ENCODE data around the gene JAML. TPM values are rescaled to one million over a fixed set of nuclear protein-coding genes. Genes with fewer than 3 reads are reported as not detected.
A peak's percentile ranks its signal among the peaks of the same experiment; 100 is the strongest.

Gene JAML
- total and polyA plus RNA-seq, 2 of the 8 experiments (the other 6 are each of a cell fraction or from before 2014, with no cell fraction given) = 0.12 to 0.58 TPM

- H2BK20ac ChIP-seq (ENCODE audit: low read length) = no peak overlapping the region
- no peak overlapping the region for H3K14ac ChIP-seq (ENCODE audit: insufficient read length)
- H3K36me3 ChIP-seq (ENCODE audit: control insufficient read depth in 2 of 4, insufficient read depth in 4 of 4, low read length in 3 of 4) = no peaks in the 10 kb centered on the region
- no peak overlapping the region for H3K9ac ChIP-seq (replicated peaks in 1 of 4; ENCODE audit: extremely low read depth in 1 of 4, low read depth in 3 of 4, low read length in 3 of 4)
- H3K4me3 ChIP-seq (ENCODE audit: extremely low read depth in 1 of 4, insufficient read depth in 2 of 4, low read depth in 3 of 4, low read length in 4 of 4) = no peak overlapping the region
- H3K4me2 ChIP-seq (ENCODE audit: insufficient read depth in 1 of 2, low read depth in 2 of 2, low read length in 2 of 2) = no peak overlapping the region
- H2BK5ac ChIP-seq (ENCODE audit: low read depth, low read length) = 0 out of 2 replicates have a peak overlapping the region, but pooled peaks have one; percentile 13
- DNase-seq (ENCODE audit: low read depth in 1 of 2, low spot score in 2 of 2) (no peak), FAIRE-seq (no peak)
- no peak overlapping the region for H3K23ac ChIP-seq (ENCODE audit: insufficient read length)
- H3K23me2 ChIP-seq (ENCODE audit: low read depth, low read length) = peaks cover 17% of the 10 kb centered on the region
- peaks cover 14 to 57% (median 44%) of the 10 kb centered on the region in 4 experiments for H3K27me3 ChIP-seq (replicated peaks in 1 of 4; ENCODE audit: control insufficient read depth in 3 of 4, extremely low read depth in 1 of 4, insufficient read depth in 3 of 4, low read length in 3 of 4)
- H3K79me2 ChIP-seq (ENCODE audit: control insufficient read depth in 1 of 2, insufficient read depth in 2 of 2, low read length in 2 of 2) = no peaks in the 10 kb centered on the region
- no peak overlapping the region for H3K4ac ChIP-seq (replicated peaks; ENCODE audit: insufficient read length, low read depth, low read length)
- no peak overlapping the region for H2BK12ac ChIP-seq (ENCODE audit: low read depth, low read length)
- H4K20me1 ChIP-seq (replicated peaks in 1 of 2; ENCODE audit: control insufficient read depth in 1 of 2, insufficient read depth in 2 of 2, low read length in 2 of 2) = peaks cover 0 to 3% of the 10 kb centered on the region in 2 experiments
- H3K56ac ChIP-seq (replicated peaks; ENCODE audit: insufficient read length, low read depth, low read length) = no peak overlapping the region
- 85% methylated on average over 2 of the region's 2 CpGs; no CpG with 5 or more reads in 1 of the 2 experiments for WGBS, 2 experiments (ENCODE audit: extremely low coverage in 1 of 2, insufficient coverage in 1 of 2, insufficient read length in 1 of 2, insufficient replicate concordance in 2 of 2, low coverage in 1 of 2, low lambda C conversion rate in 2 of 2, missing lambda C conversion rate in 1 of 2)
- no peaks in the 10 kb centered on the region for H3K79me1 ChIP-seq (ENCODE audit: low read depth, low read length)
- no peak overlapping the region for H4K8ac ChIP-seq (ENCODE audit: extremely low read depth, insufficient read depth, low read length)
- H4K5ac ChIP-seq (ENCODE audit: insufficient read length, low read depth, low read length) = no peak overlapping the region
- H3K4me1 ChIP-seq (replicated peaks in 1 of 4; ENCODE audit: control insufficient read depth in 3 of 4, insufficient read depth in 4 of 4, low read length in 3 of 4) = peaks cover 3 to 35% (median 18%) of the 10 kb centered on the region in 4 experiments
- H2BK120ac ChIP-seq (replicated peaks; ENCODE audit: low read depth, low read length) = no peak overlapping the region
- H2BK15ac ChIP-seq (ENCODE audit: low read length) = no peak overlapping the region
- H2AFZ ChIP-seq (ENCODE audit: low read length) = no peak overlapping the region
- ChIA-PET POLR2A (ENCODE audit: partially characterized antibody) (interaction anchor here (0.9 to 1.2 kb wide), 4 partner anchors 8 to 28 kb away, joined by 3 to 7 read pairs (median 3); partner anchors contain the start of gene SCN2B), CTCF (ENCODE audit: partially characterized antibody) (interaction anchor here (0.5 to 12.7 kb wide), 7 partner anchors 8 to 147 kb away, joined by 3 to 245 read pairs (median 3); partner anchors contain the start of gene MPZL3)
- H4K91ac ChIP-seq (replicated peaks; ENCODE audit: insufficient read length, low read length) = no peak overlapping the region
- TF ChIP-seq ATF3 (IDR thresholded peaks at IDR 0.05; ENCODE audit: insufficient read depth, low read depth, low read length) (no peak), YY1 (IDR thresholded peaks at IDR 0.05; ENCODE audit: low read depth, low read length) (0 out of 2 replicates have a peak, but pooled peaks have one; percentile 16)
- no peak overlapping the region for H2AK5ac ChIP-seq (ENCODE audit: low read depth, low read length)
- no peak overlapping the region for H3K18ac ChIP-seq (ENCODE audit: extremely low read depth, low read length)
- no peaks in the 10 kb centered on the region for H3K9me3 ChIP-seq (ENCODE audit: insufficient read depth in 2 of 2, low read depth in 1 of 2, low read length in 1 of 2)
- H3K27ac ChIP-seq (ENCODE audit: low read depth, low read length) = no peak overlapping the region
Measured at GRCh38 chr11:118148856-118149255, 76.0 kb downstream of the JAML start.

All from H1 (cell line).